HL-60 (cell line): Measurements from ENCODE around the gene RASSF1.

Experiments
- DNase-seq, 2 experiments: peaks; one replicate each; pipeline ENCODE4 v3.0.0-alpha.2; 2010 to 2020; ENCODE audit warnings: low read depth in 1 of 2, low spot score in 1 of 2
- H3K27ac ChIP-seq: fragments of 250-450 bp; sonication (Bioruptor Pico); replicated peaks from 2 replicates; pipeline ENCODE4 v1.5.1; 2020; ENCODE audit warnings: mild to moderate bottlenecking, moderate library complexity
- H3K27me3 ChIP-seq: fragments of 250-450 bp; sonication (Bioruptor Pico); 2 replicates; pipeline ENCODE4 v1.5.1; 2021; ENCODE audit warnings: mild to moderate bottlenecking, moderate library complexity; ENCODE audit not compliant: insufficient read depth, poor library complexity, severe bottlenecking
- H3K4me3 ChIP-seq: replicated peaks from 2 replicates; pipeline ENCODE4 v1.5.1; 2011; ENCODE audit warnings: mild to moderate bottlenecking, control low read depth, low read length; ENCODE audit not compliant: insufficient read depth
- GABPA ChIP-seq: IDR thresholded peaks from 2 replicates; pipeline ENCODE4 v1.6.1; 2012; ENCODE audit warnings: low read depth
- POLR2AphosphoS5 ChIP-seq: IDR thresholded peaks from 2 replicates; pipeline ENCODE4 v1.6.1; 2012; ENCODE audit warnings: low read depth
- REST ChIP-seq: IDR thresholded peaks from 2 replicates; pipeline ENCODE4 v1.6.1; 2012; ENCODE audit warnings: low read depth; ENCODE audit not compliant: insufficient replicate concordance
- SPI1 ChIP-seq: IDR thresholded peaks from 2 replicates; pipeline ENCODE4 v1.6.1; 2012; ENCODE audit warnings: low read depth, mild to moderate bottlenecking, borderline replicate concordance
- TF ChIP-seq, protein P1 (sequence below): IDR thresholded peaks from one replicate; pipeline ENCODE4 v1.5.1; 2011; ENCODE audit warnings: low read length, control low read depth, inconsistent platforms; ENCODE audit not compliant: insufficient read depth

RASSF1 gene

GRCh38 chr3:50292159-50293078 lies 48.2 kb downstream of the RASSF1 start, which contains the start of gene IFRD2:
TSS of gene IFRD2 (minus strand) at chr3:50292429. CDS start at chr3:50292274, 155 bp downstream.
- TF ChIP-seq SPI1 (no peak), POLR2AphosphoS5 (peak; percentile 88), GABPA (peak; percentile 52; the same call in 1 of the 2 replicates), REST (peak; percentile 22)
- TF ChIP-seq, protein P1, sequence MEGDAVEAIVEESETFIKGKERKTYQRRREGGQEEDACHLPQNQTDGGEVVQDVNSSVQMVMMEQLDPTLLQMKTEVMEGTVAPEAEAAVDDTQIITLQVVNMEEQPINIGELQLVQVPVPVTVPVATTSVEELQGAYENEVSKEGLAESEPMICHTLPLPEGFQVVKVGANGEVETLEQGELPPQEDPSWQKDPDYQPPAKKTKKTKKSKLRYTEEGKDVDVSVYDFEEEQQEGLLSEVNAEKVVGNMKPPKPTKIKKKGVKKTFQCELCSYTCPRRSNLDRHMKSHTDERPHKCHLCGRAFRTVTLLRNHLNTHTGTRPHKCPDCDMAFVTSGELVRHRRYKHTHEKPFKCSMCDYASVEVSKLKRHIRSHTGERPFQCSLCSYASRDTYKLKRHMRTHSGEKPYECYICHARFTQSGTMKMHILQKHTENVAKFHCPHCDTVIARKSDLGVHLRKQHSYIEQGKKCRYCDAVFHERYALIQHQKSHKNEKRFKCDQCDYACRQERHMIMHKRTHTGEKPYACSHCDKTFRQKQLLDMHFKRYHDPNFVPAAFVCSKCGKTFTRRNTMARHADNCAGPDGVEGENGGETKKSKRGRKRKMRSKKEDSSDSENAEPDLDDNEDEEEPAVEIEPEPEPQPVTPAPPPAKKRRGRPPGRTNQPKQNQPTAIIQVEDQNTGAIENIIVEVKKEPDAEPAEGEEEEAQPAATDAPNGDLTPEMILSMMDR = no peak
- Histone ChIP-seq H3K27me3 (no peaks in the 10 kb centered on the region), H3K27ac (peak within 1 kb of the TSS; percentile 85), H3K4me3 (peak within 1 kb of the TSS; percentile 92)
- DNase-seq = peak; percentile 98

DNA sequence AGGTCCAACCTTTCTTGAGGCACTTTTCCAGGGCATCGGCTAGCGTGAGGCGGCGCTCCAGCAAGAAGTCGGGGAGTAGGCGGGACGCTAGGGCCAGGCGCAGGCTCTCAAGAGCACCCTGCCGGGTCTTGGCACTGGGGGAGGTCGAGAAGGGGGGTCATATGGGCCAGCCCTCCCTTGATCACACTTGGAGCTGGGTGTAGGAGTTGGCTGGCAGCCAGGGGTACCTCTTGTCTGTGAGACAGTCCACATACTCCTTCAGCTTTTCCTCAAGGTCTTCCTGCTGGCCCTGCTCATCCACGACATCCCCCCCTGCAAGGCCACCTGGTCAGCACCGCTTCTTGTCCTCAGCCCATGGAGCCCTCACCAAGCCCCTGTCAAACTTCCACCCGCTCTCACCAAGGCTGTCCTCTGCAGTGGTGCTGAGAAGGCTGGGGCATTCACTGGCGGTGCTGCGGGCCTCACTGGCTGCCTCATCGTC lies 50.4 kb downstream of the RASSF1 start:
- no peaks in the 10 kb centered on the region for H3K27me3 ChIP-seq
- H3K4me3 ChIP-seq = no peak overlapping the region
- DNase-seq = no peak
- no peak for TF ChIP-seq POLR2AphosphoS5
- TF ChIP-seq, protein P1 = no peak
- TF ChIP-seq SPI1 = no peak
- no peak for TF ChIP-seq REST
- TF ChIP-seq GABPA = no peak
- no peak overlapping the region for H3K27ac ChIP-seq

DNA sequence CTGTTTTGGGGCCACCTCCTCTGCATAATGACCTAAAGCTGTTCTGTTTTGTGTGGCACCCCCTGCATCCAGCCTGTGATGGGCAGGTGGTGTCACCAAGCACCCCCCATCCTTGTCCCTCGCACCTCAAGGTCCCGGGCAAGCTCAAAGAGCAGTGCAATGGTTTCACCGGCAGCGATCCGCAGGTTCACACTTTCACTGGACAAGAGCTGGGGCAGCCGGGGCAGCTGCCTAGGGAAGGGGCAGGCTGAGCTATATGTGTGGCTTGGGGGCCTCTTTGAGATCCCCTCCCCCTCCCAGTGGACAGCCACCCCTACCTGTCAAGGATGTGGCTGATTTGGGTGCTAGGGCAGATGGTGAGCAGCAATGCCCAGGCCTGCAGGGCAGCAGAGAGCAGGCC lies 51.5 kb downstream of the RASSF1 start:
- Histone ChIP-seq H3K27ac (no peak overlapping the region), H3K4me3 (no peak overlapping the region), H3K27me3 (no peaks in the 10 kb centered on the region)
- DNase-seq = no peak
- TF ChIP-seq GABPA (no peak), SPI1 (no peak), POLR2AphosphoS5 (no peak), REST (no peak)
- TF ChIP-seq, protein P1 = no peak
